Body of pancreas (tissue), 4 donors: ENCODE measurements around the gene ASTN2.

Experiments
- CTCF ChIP-seq, 7 experiments: fragments of 450-650 bp in 4 of 7; fragments of 200-600 bp in 3 of 7; sonication (generic) in 3 of 7; IDR thresholded peaks; one replicate each; pipeline ENCODE4 v1.5.1; 2016 to 2019; ENCODE audit warnings: antibody characterized with exemption in 7 of 7
- POLR2A ChIP-seq, 3 donors: fragments of 450-650 bp; IDR thresholded peaks; one replicate each; pipeline ENCODE4 v1.6.1; 2016; ENCODE audit warnings: antibody characterized with exemption in 3 of 3, mild to moderate bottlenecking in 2 of 3

GRCh38 chr9:116697362-116697761 is 717.5 kb downstream of the ASTN2 start:
- TF ChIP-seq CTCF (IDR thresholded peaks at IDR 0.05), result no peak
- no peak for TF ChIP-seq POLR2A (IDR thresholded peaks at IDR 0.05)
